Left forelimb (tissue), 1 donor: ENCODE results near the gene CXADR.
A peak's percentile ranks its signal among the peaks of the same experiment; 100 is the strongest.
"Not testable (repeated sequence)": the region's sequence is repeated elsewhere in the genome, so short reads cannot be mapped to it uniquely, and the experiment has no call there.

Experiments
- DNase-seq: peaks from one replicate; pipeline ENCODE4 v3.0.0-alpha.2; 2018; ENCODE audit warnings: low spot score

CXADR gene

GRCh38 chr21:17512253-17513213 is at the start of gene CXADR:
Gene CXADR, plus strand, starts transcription at chr21:17513043. Its CDS starts 87 bp downstream, at chr21:17513130.
- DNase-seq = peak; percentile 68

GRCh38 chr21:17466166-17466565 is 46.7 kb upstream of the CXADR start:
- DNase-seq = no peak

DNA sequence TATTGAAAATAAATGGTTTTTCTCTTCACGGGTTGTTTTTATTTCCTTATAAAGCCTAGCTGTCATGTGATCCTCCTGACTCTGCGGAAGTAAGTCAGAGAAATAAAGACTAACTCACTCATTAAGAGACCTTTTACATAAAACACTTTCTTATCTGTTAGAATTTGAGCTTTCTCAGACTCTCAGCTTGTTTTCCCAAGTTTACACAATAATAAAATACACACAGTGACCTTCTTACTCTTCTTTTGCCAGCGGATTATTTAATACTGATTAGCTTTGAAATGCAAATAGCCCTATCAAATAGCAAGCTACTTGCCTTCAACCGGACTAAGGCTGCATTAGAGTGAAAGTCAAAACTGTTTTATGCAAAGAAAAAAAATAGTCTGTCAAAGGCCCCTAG is 45.5 kb upstream of the CXADR start:
- DNase-seq = no peak

GRCh38 chr21:17467829-17468228 is 45.0 kb upstream of the CXADR start:
- no peak for DNase-seq

- no peak for DNase-seq
Observed at GRCh38 chr21:17468698-17469097, 44.1 kb upstream of the CXADR start.

- no peak for DNase-seq
Observed at GRCh38 chr21:17469727-17470126, 43.1 kb upstream of the CXADR start.

DNA sequence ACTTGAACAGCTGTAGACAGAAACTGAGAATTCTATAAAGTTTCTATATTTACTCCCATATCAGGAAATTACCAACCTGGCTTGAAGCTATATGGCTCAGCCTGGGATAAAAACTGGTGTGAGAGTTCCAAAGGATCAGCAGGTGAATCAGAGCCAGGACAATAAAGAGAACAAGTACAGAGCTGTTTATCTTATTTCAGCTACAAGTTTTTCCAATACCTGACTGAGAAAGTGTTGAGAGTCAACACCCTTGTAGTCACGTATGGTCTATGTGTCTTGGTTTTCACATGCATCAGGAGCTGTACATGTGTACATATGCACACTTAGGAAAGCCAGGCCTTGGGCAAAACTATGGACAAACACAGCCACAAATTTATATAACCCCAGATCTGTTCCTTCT is 40.7 kb upstream of the CXADR start:
- DNase-seq = no peak

GRCh38 chr21:17472592-17473271 is 40.1 kb upstream of the CXADR start:
- DNase-seq = no peak

GRCh38 chr21:17476006-17476405 is 36.8 kb upstream of the CXADR start:
- no peak for DNase-seq

DNA sequence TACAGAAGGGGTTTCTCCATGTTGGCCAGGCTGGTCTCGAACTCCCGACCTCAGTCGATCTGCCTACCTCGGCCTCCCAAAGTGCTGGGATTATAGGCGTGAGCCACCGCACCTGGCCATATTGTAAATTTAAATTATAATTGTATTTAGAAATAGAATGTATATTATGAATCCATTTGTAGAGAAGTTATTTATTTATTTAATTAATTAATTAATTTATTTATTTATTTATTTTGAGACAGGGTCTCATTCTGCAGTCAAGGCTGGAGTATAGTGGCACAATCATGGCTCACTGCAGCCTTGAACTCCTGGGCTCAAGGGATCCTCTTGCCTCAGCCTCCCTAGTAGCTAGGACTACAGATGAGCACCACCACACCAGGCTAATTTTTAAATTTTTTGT is 34.7 kb upstream of the CXADR start:
- DNase-seq = not testable (repeated sequence)

- no peak for DNase-seq
Observed at GRCh38 chr21:17479606-17480005, 33.2 kb upstream of the CXADR start.

DNA sequence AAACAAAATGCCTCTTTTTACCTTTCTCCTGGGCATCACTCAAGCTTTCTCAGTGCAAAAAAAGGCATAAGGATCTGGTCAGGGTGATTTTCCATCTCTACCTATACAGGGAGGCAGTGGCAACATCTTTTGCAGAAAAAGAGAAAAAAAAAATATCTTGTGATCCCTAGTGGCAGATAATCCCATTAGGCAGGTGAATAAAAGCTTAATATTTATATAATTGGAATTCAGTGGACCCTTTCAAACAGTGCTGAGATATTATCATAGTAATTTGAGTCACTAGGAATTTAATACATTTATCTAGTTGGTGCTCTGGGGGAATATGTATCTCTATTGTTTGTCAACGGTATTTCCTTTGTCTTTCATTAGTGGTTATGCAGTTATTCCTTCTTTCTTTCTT is 29.9 kb upstream of the CXADR start:
- DNase-seq = no peak

- no peak for DNase-seq
Observed at GRCh38 chr21:17488620-17489019, 24.2 kb upstream of the CXADR start.

GRCh38 chr21:17489565-17489964 is 23.3 kb upstream of the CXADR start:
- DNase-seq = not testable (repeated sequence)

DNA sequence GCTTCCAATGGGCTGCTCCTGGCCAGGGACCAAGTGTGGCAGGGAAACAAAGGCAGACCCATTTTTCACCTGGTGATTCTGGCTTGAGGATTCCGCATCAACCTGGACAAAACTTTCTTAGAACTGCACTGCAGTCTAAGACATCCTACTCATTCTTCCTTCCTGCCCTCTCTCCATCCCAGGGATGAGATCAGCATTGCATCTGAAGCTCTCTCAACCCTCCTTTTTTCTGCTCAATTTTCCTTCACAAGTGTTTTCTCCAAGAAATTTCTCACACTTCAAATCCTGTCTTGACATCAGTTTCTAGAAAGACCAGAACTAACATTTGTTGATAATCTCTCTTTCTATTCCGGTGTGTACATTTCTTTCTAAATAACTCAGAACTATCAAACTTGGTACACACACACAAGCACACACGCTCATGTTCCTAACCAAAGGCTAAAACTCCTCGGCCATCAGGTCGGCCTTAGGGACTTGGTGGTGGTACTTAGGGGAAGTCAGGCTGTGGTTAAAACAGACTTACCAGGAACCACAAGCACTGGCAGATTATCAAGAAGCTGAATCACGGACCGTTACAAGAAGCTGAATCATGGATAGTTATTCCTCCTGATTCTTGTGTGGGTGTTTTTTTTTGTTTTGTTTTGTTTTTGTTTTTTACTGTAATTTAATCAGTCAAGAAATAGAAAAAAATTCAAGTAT is 21.0 kb upstream of the CXADR start:
- no peak for DNase-seq

DNA sequence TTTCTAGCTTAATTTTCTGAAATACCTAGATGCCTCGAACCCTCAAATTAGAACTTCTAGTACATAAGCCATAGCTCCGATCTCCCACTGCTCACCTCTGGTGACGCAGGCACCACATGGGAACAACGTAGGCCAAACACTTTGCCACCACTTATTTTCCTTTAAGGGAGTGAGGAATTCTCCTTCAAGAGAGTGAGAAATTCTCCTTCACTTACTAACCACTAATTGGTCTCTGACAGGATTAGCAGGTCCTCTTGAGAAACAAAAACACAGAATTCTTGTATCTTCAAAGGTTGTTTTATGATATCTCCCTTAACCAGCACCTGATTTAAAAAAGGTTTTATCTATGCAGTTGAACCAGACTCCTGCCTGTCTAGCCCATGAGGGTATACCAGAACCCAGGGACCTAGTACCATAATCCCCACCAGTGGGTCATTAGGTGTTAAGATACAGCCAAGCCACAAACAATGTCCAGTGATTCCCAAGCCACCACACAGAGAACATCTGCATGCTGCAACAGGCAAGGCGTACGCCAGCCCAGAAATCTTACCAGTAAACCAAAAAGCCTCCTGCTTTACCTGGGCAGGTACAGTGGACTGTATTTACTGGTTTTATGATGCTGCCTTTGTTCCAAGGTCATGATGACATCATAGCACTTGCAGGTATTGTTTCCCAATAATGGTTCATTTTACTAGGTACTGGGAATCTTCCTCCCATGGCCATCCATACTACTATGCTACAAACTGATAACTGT is 20.3 kb upstream of the CXADR start:
- no peak for DNase-seq

GRCh38 chr21:17494051-17494450 is 18.8 kb upstream of the CXADR start:
- no peak for DNase-seq

DNA sequence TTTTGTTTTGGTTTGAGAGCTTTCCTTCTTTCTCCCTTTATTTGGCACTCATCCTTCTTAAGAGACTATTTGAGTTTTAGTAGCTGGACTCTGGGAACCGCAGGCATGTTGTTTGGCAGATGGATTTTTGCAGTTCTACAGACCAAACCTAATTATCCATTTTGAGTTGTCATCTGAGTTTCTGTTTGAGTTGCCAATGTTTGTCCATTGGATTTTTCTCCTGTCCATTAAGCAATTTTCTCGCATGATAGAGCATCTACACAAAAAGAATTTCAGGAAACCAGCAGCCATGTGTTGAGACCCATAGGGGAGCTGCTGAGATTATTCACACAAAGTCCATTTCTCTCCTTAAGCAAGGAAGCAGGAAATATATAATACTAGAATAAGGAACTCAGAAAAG is 17.2 kb upstream of the CXADR start:
- DNase-seq = no peak

DNA sequence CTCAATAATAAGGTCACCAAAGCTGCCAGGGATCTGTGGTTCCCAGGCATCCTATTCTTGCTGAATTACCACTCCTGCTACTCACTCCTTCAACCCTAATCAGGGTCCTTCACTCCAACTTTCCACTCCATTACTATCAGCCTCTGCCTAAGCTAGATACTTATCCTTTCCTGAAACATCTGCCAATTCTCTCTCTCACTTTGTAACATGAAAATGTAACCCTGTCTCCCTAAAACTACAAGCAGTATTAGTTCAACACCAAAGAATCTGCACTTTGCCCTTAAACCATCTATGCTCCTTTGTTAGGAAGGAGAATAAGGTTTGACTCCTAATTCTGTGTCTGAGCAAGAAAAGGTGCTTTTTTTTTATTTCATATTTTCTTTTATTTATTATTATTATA is 15.5 kb upstream of the CXADR start:
- no peak for DNase-seq

DNA sequence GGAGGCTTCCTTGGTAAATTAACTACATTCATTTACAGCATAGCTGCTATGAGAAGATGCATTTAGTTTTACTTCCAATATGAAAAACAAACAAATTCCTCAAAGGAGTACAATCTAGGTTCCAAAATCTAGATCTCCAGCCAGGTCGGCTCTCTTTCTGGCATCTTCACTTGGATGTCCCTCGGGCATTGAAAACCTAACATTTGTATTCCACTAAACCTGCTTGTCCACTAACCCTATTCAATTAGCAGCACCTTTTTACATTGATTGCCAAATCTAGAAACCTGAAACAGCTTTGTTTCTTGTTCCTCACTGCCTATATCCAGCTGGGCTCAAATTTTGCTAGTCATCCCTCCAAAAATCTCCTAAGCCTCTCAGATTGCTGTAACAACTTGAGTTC is 14.3 kb upstream of the CXADR start:
- no peak for DNase-seq

DNA sequence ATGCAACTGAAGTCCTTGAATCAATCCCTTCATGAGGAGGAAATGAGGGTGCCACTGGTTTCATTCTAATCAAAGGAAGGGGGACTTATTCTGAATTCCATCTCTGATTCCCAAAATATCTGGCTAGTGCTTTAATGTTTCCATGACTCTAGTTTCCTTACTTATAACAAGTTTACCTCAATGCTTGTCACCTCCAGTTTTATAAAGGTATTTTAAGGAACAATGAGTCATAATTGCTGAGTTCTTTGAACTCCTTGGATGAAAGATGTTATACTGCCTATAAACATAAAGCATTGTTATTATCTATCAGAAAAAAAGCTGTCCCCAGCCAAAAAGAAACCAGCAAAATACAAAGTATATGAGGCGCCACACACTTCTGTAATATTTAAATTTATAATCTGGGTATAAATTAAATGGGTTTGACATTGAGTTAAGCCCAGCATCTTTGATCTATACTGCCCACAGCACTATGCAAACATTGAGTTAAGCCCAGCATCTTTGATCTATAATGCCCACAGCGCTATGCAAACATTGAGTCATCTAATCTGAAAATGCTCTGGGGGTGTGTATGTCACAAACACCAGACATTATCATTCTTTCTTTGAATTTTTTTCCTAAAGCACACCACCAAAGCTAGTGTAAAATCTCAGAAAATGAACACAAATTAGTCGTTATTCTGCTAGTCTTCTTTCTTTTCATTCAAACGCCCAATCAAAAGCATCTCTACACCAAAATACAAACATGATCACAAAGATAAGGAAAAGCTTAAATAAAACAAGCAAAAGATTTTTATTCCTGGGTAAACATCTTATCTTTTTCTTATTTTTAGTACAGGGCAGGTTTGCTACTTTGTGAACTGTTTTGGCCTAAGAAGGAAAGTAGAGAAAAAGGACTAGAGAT is 11.5 kb upstream of the CXADR start:
- DNase-seq = no peak
